ENCODE measurements around the gene ACAD9. TPM values are rescaled to one million over a fixed set of nuclear protein-coding genes. Genes with fewer than 3 reads are reported as not detected.

Gene ACAD9
- total RNA-seq, 1 donor from 2014 or later: 32.4 TPM

- H3K27me3 ChIP-seq (ENCODE audit: insufficient read depth, low read length): no peaks in the 10 kb centered on the region
- Mint-ChIP-seq H3K4me1 (ENCODE audit: low read depth, unreplicated experiment) (no peaks in the 10 kb centered on the region), H3K36me3 (ENCODE audit: low read depth, unreplicated experiment) (no peaks in the 10 kb centered on the region), H3K4me3 (ENCODE audit: unreplicated experiment) (no peak overlapping the region), H3K27ac (ENCODE audit: unreplicated experiment) (no peak overlapping the region), H3K27me3 (ENCODE audit: low read depth, unreplicated experiment) (peaks cover 9% of the 10 kb centered on the region), H3K9me3 (ENCODE audit: unreplicated experiment) (no peaks in the 10 kb centered on the region)
- no peak for FAIRE-seq
- H3K4me3 ChIP-seq (ENCODE audit: insufficient read depth, low read depth, low read length): no peak overlapping the region
- H3K27ac ChIP-seq (ENCODE audit: low read depth, low read length): no peak overlapping the region
- no peaks in the 10 kb centered on the region for H3K36me3 ChIP-seq (ENCODE audit: insufficient read depth, low read length)
- H3K9ac ChIP-seq (ENCODE audit: low read length): no peak overlapping the region
- no peaks in the 10 kb centered on the region for H3K4me1 ChIP-seq (ENCODE audit: insufficient read depth, low read length)
- no peaks in the 10 kb centered on the region for H3K79me2 ChIP-seq (ENCODE audit: insufficient read depth, low read length)
- no peaks in the 10 kb centered on the region for H3K9me3 ChIP-seq (ENCODE audit: insufficient read depth, low read depth, low read length)
- H3K4me2 ChIP-seq (ENCODE audit: low read length): no peak overlapping the region
- no peak for DNase-seq (ENCODE audit: low read depth)
- TF ChIP-seq CTCF (IDR thresholded peaks at IDR 0.05; ENCODE audit: insufficient read depth, low read depth, low read length) (no peak), EZH2 (IDR thresholded peaks at IDR 0.05; ENCODE audit: insufficient read depth, low read length) (no peak)
- no peak overlapping the region for H2AFZ ChIP-seq (ENCODE audit: low read depth, low read length)
- no peaks in the 10 kb centered on the region for H4K20me1 ChIP-seq (ENCODE audit: insufficient read depth, low read length)
Observed at GRCh38 chr3:128945041-128945877, 65.8 kb downstream of the ACAD9 start.

GRCh38 chr3:128945878-128946175, 66.4 kb downstream of the ACAD9 start:
- H3K27ac Mint-ChIP-seq (ENCODE audit: unreplicated experiment): no peak overlapping the region
- H3K36me3 Mint-ChIP-seq (ENCODE audit: low read depth, unreplicated experiment): no peaks in the 10 kb centered on the region
- Histone ChIP-seq H3K4me1 (ENCODE audit: insufficient read depth, low read length) (no peaks in the 10 kb centered on the region), H4K20me1 (ENCODE audit: insufficient read depth, low read length) (no peaks in the 10 kb centered on the region), H2AFZ (ENCODE audit: low read depth, low read length) (no peak overlapping the region), H3K4me3 (ENCODE audit: insufficient read depth, low read depth, low read length) (no peak overlapping the region), H3K9ac (ENCODE audit: low read length) (no peak overlapping the region), H3K9me3 (ENCODE audit: insufficient read depth, low read depth, low read length) (no peaks in the 10 kb centered on the region), H3K27ac (ENCODE audit: low read depth, low read length) (no peak overlapping the region), H3K27me3 (ENCODE audit: insufficient read depth, low read length) (no peaks in the 10 kb centered on the region), H3K4me2 (ENCODE audit: low read length) (no peak overlapping the region), H3K36me3 (ENCODE audit: insufficient read depth, low read length) (no peaks in the 10 kb centered on the region), H3K79me2 (ENCODE audit: insufficient read depth, low read length) (no peaks in the 10 kb centered on the region)
- no peaks in the 10 kb centered on the region for H3K4me1 Mint-ChIP-seq (ENCODE audit: low read depth, unreplicated experiment)
- FAIRE-seq (no peak), DNase-seq (ENCODE audit: low read depth) (no peak)
- no peak overlapping the region for H3K4me3 Mint-ChIP-seq (ENCODE audit: unreplicated experiment)
- no peaks in the 10 kb centered on the region for H3K9me3 Mint-ChIP-seq (ENCODE audit: unreplicated experiment)
- TF ChIP-seq EZH2 (IDR thresholded peaks at IDR 0.05; ENCODE audit: insufficient read depth, low read length) (no peak), CTCF (IDR thresholded peaks at IDR 0.05; ENCODE audit: insufficient read depth, low read depth, low read length) (no peak)
- H3K27me3 Mint-ChIP-seq (ENCODE audit: low read depth, unreplicated experiment): peaks cover 11% of the 10 kb centered on the region

GRCh38 chr3:128946411-128946810, 67.0 kb downstream of the ACAD9 start:
- H3K9me3 Mint-ChIP-seq (ENCODE audit: unreplicated experiment): no peaks in the 10 kb centered on the region
- no peaks in the 10 kb centered on the region for H3K4me1 ChIP-seq (ENCODE audit: insufficient read depth, low read length)
- H3K36me3 ChIP-seq (ENCODE audit: insufficient read depth, low read length): no peaks in the 10 kb centered on the region
- no peaks in the 10 kb centered on the region for H3K9me3 ChIP-seq (ENCODE audit: insufficient read depth, low read depth, low read length)
- H3K4me3 ChIP-seq (ENCODE audit: insufficient read depth, low read depth, low read length): no peak overlapping the region
- TF ChIP-seq CTCF (IDR thresholded peaks at IDR 0.05; ENCODE audit: insufficient read depth, low read depth, low read length) (no peak), EZH2 (IDR thresholded peaks at IDR 0.05; ENCODE audit: insufficient read depth, low read length) (no peak)
- peaks cover 14% of the 10 kb centered on the region for H3K27me3 Mint-ChIP-seq (ENCODE audit: low read depth, unreplicated experiment)
- no peak overlapping the region for H3K4me2 ChIP-seq (ENCODE audit: low read length)
- FAIRE-seq (no peak), DNase-seq (ENCODE audit: low read depth) (peak; percentile 86)
- no peak overlapping the region for H2AFZ ChIP-seq (ENCODE audit: low read depth, low read length)
- no peaks in the 10 kb centered on the region for H4K20me1 ChIP-seq (ENCODE audit: insufficient read depth, low read length)
- no peak overlapping the region for H3K4me3 Mint-ChIP-seq (ENCODE audit: unreplicated experiment)
- no peak overlapping the region for H3K9ac ChIP-seq (ENCODE audit: low read length)
- no peak overlapping the region for H3K27ac Mint-ChIP-seq (ENCODE audit: unreplicated experiment)
- no peak overlapping the region for H3K27ac ChIP-seq (ENCODE audit: low read depth, low read length)
- H3K4me1 Mint-ChIP-seq (ENCODE audit: low read depth, unreplicated experiment): no peaks in the 10 kb centered on the region
- no peaks in the 10 kb centered on the region for H3K36me3 Mint-ChIP-seq (ENCODE audit: low read depth, unreplicated experiment)
- peaks cover 2% of the 10 kb centered on the region for H3K27me3 ChIP-seq (ENCODE audit: insufficient read depth, low read length)
- no peaks in the 10 kb centered on the region for H3K79me2 ChIP-seq (ENCODE audit: insufficient read depth, low read length)
